ENCODE measurements around the gene THAP12. TPM values are rescaled to one million over a fixed set of nuclear protein-coding genes. Genes with fewer than 3 reads are reported as not detected.

Gene THAP12
- total and polyA plus RNA-seq, 2 experiments from 2014 or later: 22.6 to 39.0 TPM

DNA sequence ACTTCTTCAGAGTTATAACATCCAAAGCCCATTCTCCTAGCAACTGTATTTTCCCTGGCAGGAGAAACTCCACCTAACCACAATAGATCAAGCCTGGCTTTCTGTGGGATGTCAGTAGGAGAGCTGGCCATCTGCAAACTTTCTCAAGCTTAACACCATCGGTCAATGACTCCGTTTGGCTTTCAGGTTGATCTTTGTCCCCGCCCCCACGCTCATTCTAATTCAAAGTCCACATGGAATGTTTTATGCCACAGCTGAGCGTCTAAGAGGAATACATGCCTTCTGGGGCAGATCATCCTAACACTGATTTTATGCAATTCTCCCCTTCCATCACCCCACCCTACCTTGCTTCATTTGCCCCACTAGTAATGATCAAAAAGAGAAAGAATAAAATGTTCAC lies 5.0 kb upstream of the THAP12 start:
- Histone ChIP-seq H3K9ac (no peak overlapping the region), H3F3A (ENCODE audit: insufficient read depth) (0 out of 2 replicates have a peak, but pooled peaks cover 3% of the 10 kb centered on the region), H4K20me1 (ENCODE audit: insufficient read depth) (no peaks in the 10 kb centered on the region), H3K9me2 (ENCODE audit: insufficient read depth) (no peaks in the 10 kb centered on the region), H3K9me3 (ENCODE audit: low read depth) (no peaks in the 10 kb centered on the region), H3K36me3 (ENCODE audit: low read depth) (no peaks in the 10 kb centered on the region), H3K4me3 (no peak overlapping the region), H3K27ac (no peak overlapping the region), H3K79me2 (ENCODE audit: insufficient read depth) (no peaks in the 10 kb centered on the region), H3K27me3 (replicated peaks; ENCODE audit: insufficient read depth) (no peaks in the 10 kb centered on the region), H3K4me2 (ENCODE audit: unreplicated experiment) (no peak overlapping the region), H2AFZ (no peak overlapping the region), H3K4me1 (ENCODE audit: insufficient read depth) (peaks cover 6% of the 10 kb centered on the region; the same call in 1 of the 2 replicates)
- in situ Hi-C loops (cut with MboI): no loop called here
- DNase-seq: no peak
- WGBS, 2 experiments (ENCODE audit: low coverage in 1 of 2, low lambda C conversion rate in 2 of 2, missing lambda C conversion rate in 2 of 2): 72 to 77% methylated on average over 5 of the region's 5 CpGs
- no peak for TF ChIP-seq EZH2 (IDR thresholded peaks at IDR 0.05; ENCODE audit: insufficient read depth, poor library complexity, severe bottlenecking)
- no peak for TF ChIP-seq EZH2phosphoT487 (IDR thresholded peaks at IDR 0.05; ENCODE audit: insufficient read depth, low read depth)

DNA sequence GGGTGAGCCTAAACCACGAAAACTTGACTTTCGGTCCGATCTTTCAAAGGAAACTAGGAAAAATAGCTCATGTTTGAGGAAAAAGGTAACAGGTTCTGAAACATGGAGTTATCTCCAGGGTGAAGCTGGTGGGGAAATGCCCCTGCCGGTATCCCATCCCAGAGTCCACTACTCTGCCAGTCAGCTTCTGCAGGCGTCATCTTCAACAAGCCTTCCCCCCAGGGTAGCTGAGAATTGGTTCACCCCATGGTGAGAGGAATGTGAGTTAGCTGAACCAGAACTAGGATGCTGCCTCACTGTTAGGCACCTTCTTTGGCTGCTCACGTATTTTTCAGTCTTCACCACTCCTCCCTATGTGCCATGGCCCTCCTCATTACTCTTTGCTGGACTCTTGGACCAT lies 1.3 kb upstream of the THAP12 start:
- in situ Hi-C loops (cut with MboI): no loop called here

GRCh38 chr11:76380159-76380976 lies 564 bp downstream of the THAP12 start:
- Histone ChIP-seq H3K36me3 (ENCODE audit: low read depth) (no peaks in the 10 kb centered on the region), H3K9me3 (ENCODE audit: low read depth) (no peaks in the 10 kb centered on the region), H4K20me1 (ENCODE audit: insufficient read depth) (no peaks in the 10 kb centered on the region), H3K9me2 (ENCODE audit: insufficient read depth) (no peaks in the 10 kb centered on the region), H3K4me1 (ENCODE audit: insufficient read depth) (peaks cover 17% of the 10 kb centered on the region), H3K27ac (peak overlapping the region; percentile 60), H3K9ac (peak overlapping the region; percentile 89), H3K4me2 (ENCODE audit: unreplicated experiment) (peak overlapping the region; percentile 91), H3K27me3 (replicated peaks; ENCODE audit: insufficient read depth) (no peaks in the 10 kb centered on the region), H2AFZ (peak overlapping the region; percentile 85), H3K4me3 (peak overlapping the region; percentile 93), H3F3A (ENCODE audit: insufficient read depth) (0 out of 2 replicates have a peak, but pooled peaks cover 3% of the 10 kb centered on the region), H3K79me2 (ENCODE audit: insufficient read depth) (peaks cover 52% of the 10 kb centered on the region)
- peak; percentile 62 for DNase-seq
- WGBS, 2 experiments (ENCODE audit: low coverage in 1 of 2, low lambda C conversion rate in 2 of 2, missing lambda C conversion rate in 2 of 2): 0 to 2% methylated on average over 38 to 67 of the region's 85 CpGs
- in situ Hi-C loops (cut with MboI): no loop called here
- TF ChIP-seq EZH2 (IDR thresholded peaks at IDR 0.05; ENCODE audit: insufficient read depth, poor library complexity, severe bottlenecking) (no peak), EZH2phosphoT487 (IDR thresholded peaks at IDR 0.05; ENCODE audit: insufficient read depth, low read depth) (no peak)

More for the DNA sequence above, 1.3 kb upstream of the THAP12 start:
- H3K9me3 ChIP-seq (ENCODE audit: low read depth): no peaks in the 10 kb centered on the region
- H3K27me3 ChIP-seq (replicated peaks; ENCODE audit: insufficient read depth): no peaks in the 10 kb centered on the region
- H3K4me3 ChIP-seq: peak overlapping the region; percentile 93
- H3K4me2 ChIP-seq (ENCODE audit: unreplicated experiment): peak overlapping the region; percentile 89
- no peak overlapping the region for H3K27ac ChIP-seq
- peak; percentile 9 for DNase-seq
- 0 out of 2 replicates have a peak, but pooled peaks cover 3% of the 10 kb centered on the region for H3F3A ChIP-seq (ENCODE audit: insufficient read depth)
- peaks cover 33% of the 10 kb centered on the region for H3K79me2 ChIP-seq (ENCODE audit: insufficient read depth)
- H3K4me1 ChIP-seq (ENCODE audit: insufficient read depth): peaks cover 14% of the 10 kb centered on the region
- WGBS, 2 experiments (ENCODE audit: low coverage in 1 of 2, low lambda C conversion rate in 2 of 2, missing lambda C conversion rate in 2 of 2): 65 to 75% methylated on average over 6 of the region's 6 CpGs
- TF ChIP-seq EZH2phosphoT487 (IDR thresholded peaks at IDR 0.05; ENCODE audit: insufficient read depth, low read depth) (no peak), EZH2 (IDR thresholded peaks at IDR 0.05; ENCODE audit: insufficient read depth, poor library complexity, severe bottlenecking) (no peak)
- H4K20me1 ChIP-seq (ENCODE audit: insufficient read depth): no peaks in the 10 kb centered on the region
- peak overlapping the region; percentile 98 for H2AFZ ChIP-seq
- no peaks in the 10 kb centered on the region for H3K9me2 ChIP-seq (ENCODE audit: insufficient read depth)
- H3K36me3 ChIP-seq (ENCODE audit: low read depth): no peaks in the 10 kb centered on the region
- no peak overlapping the region for H3K9ac ChIP-seq

- H3K27ac ChIP-seq: peak overlapping the region; percentile 60
- H2AFZ ChIP-seq: peak overlapping the region; percentile 85
- H3K9me3 ChIP-seq (ENCODE audit: low read depth): no peaks in the 10 kb centered on the region
- H3K4me1 ChIP-seq (ENCODE audit: insufficient read depth): peaks cover 23% of the 10 kb centered on the region
- no peaks in the 10 kb centered on the region for H3K27me3 ChIP-seq (replicated peaks; ENCODE audit: insufficient read depth)
- peak overlapping the region; percentile 91 for H3K4me2 ChIP-seq (ENCODE audit: unreplicated experiment)
- peaks cover 58% of the 10 kb centered on the region for H3K79me2 ChIP-seq (ENCODE audit: insufficient read depth)
- in situ Hi-C loops (cut with MboI): no loop called here
- WGBS, 2 experiments (ENCODE audit: low coverage in 1 of 2, low lambda C conversion rate in 2 of 2, missing lambda C conversion rate in 2 of 2): 11 to 13% methylated on average over 6 of the region's 6 CpGs
- no peaks in the 10 kb centered on the region for H4K20me1 ChIP-seq (ENCODE audit: insufficient read depth)
- no peak for TF ChIP-seq EZH2 (IDR thresholded peaks at IDR 0.05; ENCODE audit: insufficient read depth, poor library complexity, severe bottlenecking)
- TF ChIP-seq EZH2phosphoT487 (IDR thresholded peaks at IDR 0.05; ENCODE audit: insufficient read depth, low read depth): no peak
- peak overlapping the region; percentile 93 for H3K4me3 ChIP-seq
- H3F3A ChIP-seq (ENCODE audit: insufficient read depth): 0 out of 2 replicates have a peak, but pooled peaks cover 3% of the 10 kb centered on the region
- no peak for DNase-seq
- no peaks in the 10 kb centered on the region for H3K36me3 ChIP-seq (ENCODE audit: low read depth)
- H3K9ac ChIP-seq: peak overlapping the region; percentile 89
- no peaks in the 10 kb centered on the region for H3K9me2 ChIP-seq (ENCODE audit: insufficient read depth)
Observed at GRCh38 chr11:76379807-76380158, 1.1 kb downstream of the THAP12 start.

Data from GM23248 (cell line).